Measurements from ENCODE around the gene ARMC2. TPM values are rescaled to one million over a fixed set of nuclear protein-coding genes. Genes with fewer than 3 reads are reported as not detected.
"Not testable (repeated sequence)": the region's sequence is repeated elsewhere in the genome, so short reads cannot be mapped to it uniquely, and the experiment has no call there.

ARMC2 gene
- total RNA-seq, 1 donor = 0.86 TPM

GRCh38 chr6:108810057-108810643 is 38.1 kb upstream of the ARMC2 start:
- no peak for DNase-seq (ENCODE audit: low read depth)
- TF ChIP-seq, protein P1, sequence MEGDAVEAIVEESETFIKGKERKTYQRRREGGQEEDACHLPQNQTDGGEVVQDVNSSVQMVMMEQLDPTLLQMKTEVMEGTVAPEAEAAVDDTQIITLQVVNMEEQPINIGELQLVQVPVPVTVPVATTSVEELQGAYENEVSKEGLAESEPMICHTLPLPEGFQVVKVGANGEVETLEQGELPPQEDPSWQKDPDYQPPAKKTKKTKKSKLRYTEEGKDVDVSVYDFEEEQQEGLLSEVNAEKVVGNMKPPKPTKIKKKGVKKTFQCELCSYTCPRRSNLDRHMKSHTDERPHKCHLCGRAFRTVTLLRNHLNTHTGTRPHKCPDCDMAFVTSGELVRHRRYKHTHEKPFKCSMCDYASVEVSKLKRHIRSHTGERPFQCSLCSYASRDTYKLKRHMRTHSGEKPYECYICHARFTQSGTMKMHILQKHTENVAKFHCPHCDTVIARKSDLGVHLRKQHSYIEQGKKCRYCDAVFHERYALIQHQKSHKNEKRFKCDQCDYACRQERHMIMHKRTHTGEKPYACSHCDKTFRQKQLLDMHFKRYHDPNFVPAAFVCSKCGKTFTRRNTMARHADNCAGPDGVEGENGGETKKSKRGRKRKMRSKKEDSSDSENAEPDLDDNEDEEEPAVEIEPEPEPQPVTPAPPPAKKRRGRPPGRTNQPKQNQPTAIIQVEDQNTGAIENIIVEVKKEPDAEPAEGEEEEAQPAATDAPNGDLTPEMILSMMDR (IDR thresholded peaks at IDR 0.05; ENCODE audit: insufficient read depth, low read depth, low read length) = no peak

GRCh38 chr6:108811490-108811889 is 36.7 kb upstream of the ARMC2 start:
- DNase-seq (ENCODE audit: low read depth) = no peak
- no peak overlapping the region for H3K4me3 ChIP-seq (ENCODE audit: low read depth, low read length)
- TF ChIP-seq, protein P1 (IDR thresholded peaks at IDR 0.05; ENCODE audit: insufficient read depth, low read depth, low read length) = no peak

More at GRCh38 chr6:108810057-108810643, 38.1 kb upstream of the ARMC2 start:
- no peak overlapping the region for H3K4me3 ChIP-seq (ENCODE audit: low read depth, low read length)

GRCh38 chr6:108813218-108813617 is 35.0 kb upstream of the ARMC2 start:
- not testable (repeated sequence) for H3K4me3 ChIP-seq (ENCODE audit: low read depth, low read length); DNase-seq (ENCODE audit: low read depth)

DNA sequence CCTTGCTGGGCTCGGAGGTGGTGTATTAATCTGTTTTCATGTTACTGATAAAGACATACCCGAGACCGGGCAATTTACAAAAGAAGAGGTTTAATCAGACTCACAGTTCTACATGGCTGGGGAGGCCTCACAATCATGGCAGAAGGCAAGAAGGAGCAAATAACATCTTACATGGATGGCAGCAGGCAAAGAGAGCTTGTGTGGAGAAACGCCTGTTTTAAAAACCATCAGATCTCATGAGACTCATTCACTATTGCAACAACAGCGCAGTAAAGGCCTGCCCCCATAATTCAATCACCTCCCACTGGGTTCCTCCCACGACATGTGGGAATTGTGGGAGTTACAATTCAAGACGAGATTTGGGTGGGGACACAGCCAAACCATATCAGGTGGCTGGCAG is 30.9 kb upstream of the ARMC2 start:
- not testable (repeated sequence) for DNase-seq (ENCODE audit: low read depth); H3K4me3 ChIP-seq (ENCODE audit: low read depth, low read length)

DNA sequence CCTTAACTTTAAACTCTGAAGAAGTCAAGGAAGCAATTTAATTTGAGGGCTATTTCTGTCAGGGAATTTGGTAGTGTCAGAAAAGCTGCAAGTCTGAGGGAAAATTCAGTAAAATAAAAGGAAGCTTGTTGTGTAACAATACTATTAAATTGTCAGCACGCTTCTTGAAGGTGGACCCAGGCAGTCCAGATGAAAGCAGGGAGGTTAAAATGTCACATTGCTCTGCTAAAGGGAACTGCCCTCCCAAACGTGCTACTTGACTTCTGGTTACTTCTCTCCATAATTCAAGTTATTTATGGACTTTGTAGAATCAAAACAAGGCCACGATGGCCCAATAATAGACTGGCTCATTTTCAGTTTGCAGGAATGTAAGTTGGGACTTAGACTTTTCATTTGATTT is 28.2 kb upstream of the ARMC2 start:
- peak; percentile 73 for DNase-seq (ENCODE audit: low read depth)
- no peak overlapping the region for H3K4me3 ChIP-seq (ENCODE audit: low read depth, low read length)
- TF ChIP-seq, protein P1 (IDR thresholded peaks at IDR 0.05; ENCODE audit: insufficient read depth, low read depth, low read length) = no peak

DNA sequence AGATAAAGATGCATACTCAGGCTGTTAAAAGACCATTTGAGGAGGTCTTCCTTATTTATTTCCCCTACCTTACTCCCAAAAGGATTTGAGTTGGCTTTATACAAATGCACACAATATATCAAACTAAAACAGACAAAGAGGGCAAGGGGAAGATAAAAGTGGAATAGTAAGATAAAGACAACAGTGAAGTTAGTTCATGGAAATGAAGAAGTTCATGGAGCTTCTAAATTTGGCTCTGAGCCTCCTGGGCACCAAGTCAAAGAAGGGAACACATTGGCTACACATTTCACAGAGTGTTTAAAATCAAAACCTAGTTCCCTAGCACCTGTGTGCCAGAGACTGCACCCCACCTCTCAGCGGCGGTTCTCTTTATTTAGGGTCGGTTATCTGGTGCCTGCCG is 25.8 kb upstream of the ARMC2 start:
- H3K4me3 ChIP-seq (ENCODE audit: low read depth, low read length) = no peak overlapping the region
- TF ChIP-seq, protein P1 (IDR thresholded peaks at IDR 0.05; ENCODE audit: insufficient read depth, low read depth, low read length) = no peak
- no peak for DNase-seq (ENCODE audit: low read depth)

DNA sequence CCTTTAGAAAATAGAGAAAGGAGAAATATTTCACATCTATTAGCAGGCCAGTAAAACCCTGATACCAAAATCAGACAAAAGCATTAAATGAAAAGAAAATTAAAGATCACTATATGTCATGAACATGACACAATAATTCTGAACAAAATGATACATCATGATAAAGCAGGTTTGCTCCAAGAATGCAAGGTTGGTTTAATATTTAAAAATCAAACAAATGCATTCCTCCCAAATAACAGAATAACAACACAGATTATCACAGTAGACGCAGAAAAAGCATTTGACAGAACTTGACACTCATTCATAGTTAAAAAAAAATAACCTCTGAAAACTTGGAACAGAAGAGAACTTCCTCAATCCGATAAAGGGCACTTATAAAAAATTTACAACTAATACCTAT is 22.9 kb upstream of the ARMC2 start:
- H3K4me3 ChIP-seq (ENCODE audit: low read depth, low read length) = no peak overlapping the region
- TF ChIP-seq, protein P1 (IDR thresholded peaks at IDR 0.05; ENCODE audit: insufficient read depth, low read depth, low read length) = no peak
- no peak for DNase-seq (ENCODE audit: low read depth)

DNA sequence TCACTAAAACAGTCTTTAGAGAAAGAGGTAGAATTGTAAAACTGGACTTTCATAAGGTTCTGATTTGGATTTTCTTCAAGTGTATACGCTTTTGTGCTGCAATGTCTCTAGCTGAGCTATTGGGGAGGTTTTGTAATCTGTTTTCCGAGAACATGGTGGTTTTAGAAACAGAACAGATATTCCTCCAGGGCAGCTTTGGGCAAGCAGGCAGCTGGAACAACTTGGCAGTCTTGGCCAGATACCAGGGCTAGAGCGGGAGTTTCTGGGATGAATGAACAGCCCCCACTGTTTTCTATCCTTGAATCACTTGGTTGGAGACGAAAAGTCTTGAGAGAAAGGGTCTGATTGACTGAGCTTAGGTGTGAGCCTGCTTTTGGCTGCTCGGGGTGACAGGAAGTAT is 17.1 kb upstream of the ARMC2 start:
- DNase-seq (ENCODE audit: low read depth) = no peak
- H3K4me3 ChIP-seq (ENCODE audit: low read depth, low read length) = no peak overlapping the region
- TF ChIP-seq, protein P1 (IDR thresholded peaks at IDR 0.05; ENCODE audit: insufficient read depth, low read depth, low read length) = no peak
